Frontal cortex (tissue), 4 donors: ENCODE results near the gene GLI2. TPM values are rescaled to one million over a fixed set of nuclear protein-coding genes. Genes with fewer than 3 reads are reported as not detected.

Source experiments
- DNase-seq, 2 donors: peaks; one replicate each; pipeline ENCODE4 v3.0.0; 2012; ENCODE audit warnings: low spot score in 2 of 2
- FAIRE-seq: peaks from 2 replicates; lab custom pipeline; 2012; peaks lifted over from hg19 to GRCh38; lab: Jason Lieb, UNC
- total RNA-seq: library from RNA; depleted of rRNA; stranded (reverse); fragments of >200 nt; gene quantifications from one replicate; pipeline ENCODE4 v1.2.3, GENCODE V29; 2014
- donor health status: control.
- donor health status: control.
- donor health status: control.

The GLI2 gene
- total RNA-seq, 1 donor from 2014 or later, result 0.41 TPM

GRCh38 chr2:120736202-120736623 is 545 bp downstream of the GLI2 start:
- DNase-seq, result no peak

GRCh38 chr2:120736624-120737339 is 1.1 kb downstream of the GLI2 start:
- no peak for FAIRE-seq
- no peak for DNase-seq

More at GRCh38 chr2:120736202-120736623, 545 bp downstream of the GLI2 start:
- no peak for FAIRE-seq

GRCh38 chr2:120737340-120738101 is 1.9 kb downstream of the GLI2 start:
- FAIRE-seq (no peak), DNase-seq (no peak)

DNA sequence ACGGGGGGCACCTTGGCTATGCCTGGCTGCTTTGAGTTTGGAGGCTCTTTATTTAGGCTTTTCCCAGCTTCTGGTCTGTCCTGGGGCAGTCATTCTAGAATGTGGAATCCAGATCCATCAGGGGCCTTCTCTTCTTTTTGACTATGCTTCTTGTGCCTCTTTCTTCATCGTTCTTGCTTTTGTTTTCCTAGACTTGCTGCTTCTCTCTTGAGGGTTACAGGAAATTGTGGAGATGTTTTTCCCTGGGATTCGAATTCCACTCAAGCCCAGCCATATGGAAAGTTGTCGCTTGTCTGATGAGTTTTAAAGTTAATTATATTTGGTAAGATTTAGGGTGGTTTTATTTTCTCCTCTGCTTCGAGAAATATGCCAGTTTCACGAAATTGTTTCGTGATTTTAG is 2.4 kb downstream of the GLI2 start:
- FAIRE-seq (no peak), DNase-seq (no peak)

GRCh38 chr2:120738786-120739437 is 3.2 kb downstream of the GLI2 start:
- no peak for FAIRE-seq
- no peak for DNase-seq

DNA sequence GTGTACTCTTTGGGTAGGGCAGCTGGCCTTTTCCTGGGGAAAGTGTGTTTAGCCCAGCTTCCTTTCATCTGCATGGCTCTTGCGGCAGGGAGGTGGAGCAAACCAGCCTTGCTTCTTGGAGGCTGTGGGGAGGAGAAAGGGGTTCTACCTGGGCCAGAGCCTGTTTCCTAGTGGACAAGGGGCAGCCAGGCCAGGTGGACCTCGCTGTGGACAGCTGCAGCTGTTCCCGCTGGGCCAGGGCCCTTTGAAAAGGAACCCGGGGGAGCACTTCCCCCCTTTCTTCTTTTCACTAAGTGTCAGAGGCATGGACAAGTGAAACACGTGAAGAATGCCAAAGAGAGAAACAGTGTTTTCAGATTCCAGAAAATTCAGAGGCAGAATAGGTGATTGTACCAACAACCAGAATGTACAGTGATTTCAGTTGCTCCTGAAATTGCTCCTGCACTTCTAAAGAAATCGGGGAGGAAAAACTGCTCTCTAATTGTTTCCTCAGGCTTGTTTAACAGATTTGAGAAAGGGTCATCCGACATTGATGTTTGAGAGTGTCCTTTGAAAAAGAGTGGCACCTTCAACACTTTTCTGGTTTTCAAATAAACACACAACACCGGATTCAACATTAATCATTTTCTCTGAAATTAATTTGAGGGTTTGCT is 3.9 kb downstream of the GLI2 start:
- no peak for DNase-seq
- FAIRE-seq, result no peak

DNA sequence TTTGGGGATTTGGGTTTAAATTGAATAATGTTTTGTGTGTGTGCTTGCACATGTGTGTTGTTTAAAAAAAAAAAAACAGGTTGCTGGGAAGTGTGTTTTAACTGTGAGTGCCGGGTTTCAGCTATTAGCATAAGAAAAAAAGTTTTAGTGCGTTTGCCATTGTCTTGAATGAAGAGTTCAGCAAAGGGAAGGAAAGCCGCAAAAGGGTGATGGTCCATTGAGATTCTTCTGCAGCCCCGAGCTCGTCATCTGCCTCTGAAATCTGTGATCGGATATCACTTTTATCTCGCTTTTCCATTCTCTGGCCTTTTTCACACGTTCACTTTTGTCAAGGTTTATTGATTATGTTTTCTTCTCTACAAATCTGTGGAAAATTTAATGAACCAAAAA is 4.7 kb downstream of the GLI2 start:
- no peak for DNase-seq
- no peak for FAIRE-seq

- no peak for DNase-seq
- no peak for FAIRE-seq
Measured at GRCh38 chr2:120740765-120741524, 5.3 kb downstream of the GLI2 start.

DNA sequence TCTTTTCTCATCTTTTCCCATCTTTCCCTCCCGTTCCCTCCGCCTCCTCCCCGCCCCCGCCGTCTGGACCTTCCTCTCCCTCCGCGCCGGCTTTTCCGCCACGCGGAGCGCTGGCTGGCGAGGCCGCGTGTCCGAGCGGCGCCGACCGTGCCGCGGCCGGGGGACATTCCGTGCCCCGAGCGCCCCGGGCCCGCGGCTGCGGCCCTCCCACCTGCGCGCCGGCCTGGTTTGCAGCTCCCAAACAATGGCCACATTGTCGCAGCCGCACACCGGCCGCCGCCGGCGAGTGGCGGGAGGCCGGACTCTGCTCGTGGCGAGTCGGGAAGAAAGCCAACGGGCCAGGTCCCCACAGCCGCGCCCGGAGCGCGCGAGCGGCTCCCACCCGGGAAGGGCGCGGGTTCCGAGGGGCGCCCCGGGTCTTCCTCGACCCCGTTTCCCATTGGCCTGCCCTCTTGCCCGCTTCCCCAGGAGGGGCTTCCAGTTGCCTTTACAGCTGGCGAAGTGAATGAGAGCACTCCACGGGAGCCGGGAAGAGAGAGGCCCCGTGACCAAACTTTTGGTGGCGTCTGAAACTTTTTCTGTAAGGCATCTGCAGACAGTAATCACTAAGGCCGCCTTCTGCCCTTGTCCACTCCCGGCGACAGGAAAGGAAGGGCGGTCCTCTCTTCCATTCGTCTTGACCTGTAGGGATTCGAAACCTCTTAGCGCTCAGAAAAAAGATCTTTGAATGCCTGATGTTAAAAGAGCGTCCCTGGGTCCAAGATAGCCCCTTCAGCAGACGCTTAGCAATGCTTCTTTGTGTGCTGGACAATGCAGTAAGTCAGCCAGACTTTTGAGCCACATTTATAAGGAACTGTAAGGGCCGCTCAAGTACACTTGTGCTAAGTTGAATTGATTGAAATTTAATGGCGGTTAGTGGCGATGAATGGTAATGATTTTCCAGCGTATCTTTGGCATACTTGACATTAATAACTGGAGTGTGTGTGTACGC is 6.2 kb downstream of the GLI2 start:
- DNase-seq (no peak), FAIRE-seq (no peak)

- FAIRE-seq (no peak), DNase-seq (no peak)
Measured at GRCh38 chr2:120743657-120744056, 8.0 kb downstream of the GLI2 start.

DNA sequence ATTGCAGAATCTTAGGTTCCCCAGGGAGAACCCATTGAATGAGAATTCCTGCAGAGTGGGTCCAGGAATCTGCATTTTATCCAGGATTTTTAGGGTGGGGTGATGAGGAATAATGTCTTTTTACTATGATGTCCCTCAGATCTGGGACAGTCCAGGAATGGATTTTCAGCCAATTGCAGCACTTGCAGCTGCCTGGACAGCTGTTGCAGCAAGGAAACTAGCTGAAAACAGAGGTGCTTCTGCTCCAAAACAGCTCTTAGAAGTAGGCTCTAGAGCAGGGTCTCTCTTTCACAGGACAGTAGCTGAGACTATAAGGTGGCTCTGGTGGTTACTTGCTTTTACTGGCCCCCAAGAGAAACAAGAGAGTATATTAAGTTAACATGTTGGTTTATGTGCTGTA is 9.1 kb downstream of the GLI2 start:
- FAIRE-seq, result no peak

GRCh38 chr2:120745420-120746111 is 9.9 kb downstream of the GLI2 start:
- no peak for FAIRE-seq
- no peak for DNase-seq

More for the DNA sequence above, 9.1 kb downstream of the GLI2 start:
- DNase-seq, result no peak

DNA sequence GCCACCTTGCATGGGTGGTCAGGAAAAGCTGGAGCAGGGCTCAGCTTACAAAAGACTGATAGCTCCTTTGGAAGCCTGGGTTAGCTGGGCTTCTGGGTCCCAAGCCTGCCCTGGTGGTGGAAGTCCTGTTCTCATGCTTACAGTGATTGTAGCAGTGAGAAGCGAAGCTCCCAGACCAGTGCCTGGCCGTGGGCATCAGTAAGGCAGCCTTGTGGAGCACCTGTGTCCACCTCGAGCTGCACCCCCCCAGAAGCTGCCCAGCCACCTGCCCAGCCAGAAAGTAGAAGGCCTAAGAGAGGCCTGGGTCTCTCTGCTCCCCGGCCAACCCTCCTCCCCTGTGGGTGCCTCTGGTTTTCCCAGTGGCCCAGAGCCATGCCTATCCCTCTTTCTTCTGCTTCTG is 10.5 kb downstream of the GLI2 start:
- no peak for FAIRE-seq

GRCh38 chr2:120747281-120747680 is 11.6 kb downstream of the GLI2 start:
- FAIRE-seq, result no peak
- no peak for DNase-seq

More for the DNA sequence above, 10.5 kb downstream of the GLI2 start:
- no peak for DNase-seq

- FAIRE-seq, result no peak
- DNase-seq, result no peak
Measured at GRCh38 chr2:120747706-120748105, 12.0 kb downstream of the GLI2 start.

DNA sequence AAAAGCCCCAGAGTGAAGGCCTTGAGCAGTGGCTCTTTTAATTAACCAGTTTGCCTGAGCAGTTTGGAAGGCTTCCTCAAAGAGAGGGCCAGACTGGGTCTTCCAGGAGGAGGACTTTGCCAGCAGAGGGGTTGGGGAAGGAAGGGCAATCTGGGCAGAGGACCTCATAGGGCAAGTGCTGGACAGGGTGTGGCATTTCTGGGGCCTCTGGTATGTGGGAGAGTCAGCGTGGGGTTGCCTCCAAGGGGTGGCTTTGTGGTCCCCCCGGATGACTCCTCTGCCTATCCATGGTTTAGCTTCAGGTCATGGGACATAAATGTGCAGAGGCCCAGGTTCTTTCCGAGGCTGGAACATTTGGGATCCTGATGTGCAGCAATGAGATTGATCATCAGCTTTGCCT is 12.6 kb downstream of the GLI2 start:
- no peak for DNase-seq
- no peak for FAIRE-seq

DNA sequence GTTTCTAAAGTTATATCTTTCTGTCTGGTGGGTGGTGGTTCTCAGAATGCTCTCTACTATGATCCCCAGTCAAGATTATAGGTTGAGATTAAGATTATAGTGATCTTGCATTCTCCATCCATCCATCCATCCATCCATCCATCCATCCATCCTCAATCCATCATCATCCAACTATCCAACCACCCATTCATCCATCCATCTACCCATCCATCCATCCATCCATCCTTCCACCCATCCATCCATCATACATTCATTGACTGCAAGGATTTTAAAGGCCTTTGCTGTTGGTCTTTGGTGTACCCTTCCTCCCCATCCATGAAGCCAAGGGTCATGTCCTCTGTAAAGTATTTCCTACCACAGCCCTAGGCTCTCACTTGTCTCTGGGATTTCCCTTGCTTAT is 13.1 kb downstream of the GLI2 start:
- DNase-seq (no peak), FAIRE-seq (no peak)
